T-cell (primary cell): Measurements from ENCODE around the gene OGDH. TPM values are rescaled to one million over a fixed set of nuclear protein-coding genes. Genes with fewer than 3 reads are reported as not detected.
A peak's percentile ranks its signal among the peaks of the same experiment; 100 is the strongest.

Experiments
- ATAC-seq, 4 experiments: fragments of 200-7000 bp in 3 of 4; fragments of 150-1000 bp in 1 of 4; cut with Tn5 transposase; replicated peaks in 1 of 4; 1 replicate in 3 of 4; 2 replicates in 1 of 4; pipeline ENCODE4 v1.10.0; 2021; ENCODE audit warnings: moderate library complexity in 3 of 4, mild to moderate bottlenecking in 2 of 4, moderate number of reproducible peaks in 1 of 4
- CTCF ChIA-PET, 2 donors: fragments of 300-600 bp; sonication (Branson Sonifier 250); formaldehyde crosslinking; loops; one replicate each; lab custom pipeline; 2022; ENCODE audit warnings: antibody characterized with exemption in 2 of 2; lab: Charles Lee
- POLR2A ChIA-PET, 2 donors: fragments of 300-600 bp; sonication (Branson Sonifier 250); formaldehyde crosslinking; loops; one replicate each; lab custom pipeline; 2022; ENCODE audit warnings: antibody characterized with exemption in 2 of 2; lab: Charles Lee
- DNase-seq, 35 experiments: peaks; one replicate each; pipeline versions ENCODE4 v3.0.0 to v3.0.0-alpha.2; 2013 to 2023
- H3K27ac ChIP-seq: one replicate; pipeline ENCODE4 v1.5.1; 2013; ENCODE audit warnings: low read length
- H3K27me3 ChIP-seq, 2 experiments: replicated peaks in 1 of 2; 1 replicate in 1 of 2; 2 replicates in 1 of 2; pipeline versions ENCODE4 v1.6.1 to v1.7.0; 2013; ENCODE audit warnings: low read length in 1 of 2, mixed read lengths in 1 of 2; ENCODE audit not compliant: control insufficient read depth in 2 of 2, insufficient read depth in 2 of 2; ENCODE audit errors: extremely low read depth in 1 of 2
- H3K36me3 ChIP-seq, 2 donors: 1 replicate in 1 of 2; 2 replicates in 1 of 2; pipeline versions ENCODE4 v1.6.1 to v1.7.0; 2013; ENCODE audit warnings: low read length in 1 of 2; ENCODE audit not compliant: control insufficient read depth in 2 of 2, insufficient read depth in 1 of 2; ENCODE audit errors: extremely low read depth in 1 of 2
- H3K4me1 ChIP-seq, 2 experiments: 1 replicate in 1 of 2; 2 replicates in 1 of 2; pipeline versions ENCODE4 v1.6.1 to v1.7.0; 2013; ENCODE audit warnings: low read length in 2 of 2, mixed read lengths in 1 of 2; ENCODE audit not compliant: insufficient read depth in 2 of 2, control insufficient read depth in 1 of 2; ENCODE audit errors: extremely low read depth in 1 of 2
- H3K4me3 ChIP-seq, 2 donors: 1 replicate in 1 of 2; 2 replicates in 1 of 2; pipeline versions ENCODE4 v1.5.1 to v1.7.0; 2013; ENCODE audit warnings: mild to moderate bottlenecking in 2 of 2, low read length in 1 of 2, moderate library complexity in 1 of 2; ENCODE audit not compliant: control insufficient read depth in 1 of 2; ENCODE audit errors: extremely low read depth in 1 of 2
- H3K9me3 ChIP-seq: 2 replicates; pipeline ENCODE4 v1.7.0; 2013
- H3K27ac Mint-ChIP-seq, 2 donors: one replicate each; pipeline ENCODE4 v1.8.0; 2020 to 2021; ENCODE audit warnings: mild to moderate bottlenecking in 2 of 2, mixed read lengths in 2 of 2
- H3K27me3 Mint-ChIP-seq, 2 donors: one replicate each; pipeline ENCODE4 v1.8.0; 2021 to 2022; ENCODE audit warnings: mixed read lengths in 2 of 2
- H3K36me3 Mint-ChIP-seq: one replicate; pipeline ENCODE4 v1.8.0; 2021; ENCODE audit warnings: mixed read lengths
- H3K4me1 Mint-ChIP-seq, 3 donors: one replicate each; pipeline ENCODE4 v1.8.0; 2020 to 2022; ENCODE audit warnings: mixed read lengths in 3 of 3, mild to moderate bottlenecking in 1 of 3
- H3K4me3 Mint-ChIP-seq, 3 donors: one replicate each; pipeline ENCODE4 v1.8.0; 2020 to 2022; ENCODE audit warnings: mild to moderate bottlenecking in 3 of 3, mixed read lengths in 3 of 3, moderate library complexity in 3 of 3
- H3K9me3 Mint-ChIP-seq, 3 donors: one replicate each; pipeline ENCODE4 v1.8.0; 2020 to 2022; ENCODE audit warnings: mixed read lengths in 3 of 3
- WGBS: methylation state at CpG from one replicate; pipeline ENCODE4 v1.1.5; 2013; ENCODE audit warnings: missing lambda C conversion rate; ENCODE audit not compliant: insufficient coverage; 5-methylcytosine and 5-hydroxymethylcytosine counted together
- total RNA-seq, 35 experiments: library from RNA in 6 of 35; stranded (reverse) in 6 of 35; fragments of 120-200 nt in 1 of 35; gene quantifications; one replicate each; pipeline versions ENCODE4 v1.2.1 to v1.2.4 and lab custom pipeline; 2013 to 2026

OGDH gene
- total RNA-seq, 5 donors from 2014 or later (not counting 1 experiment from before 2014, with no cell fraction given) = 58.9 to 113 (median 108) TPM

- Histone ChIP-seq H3K27ac (no peak overlapping the region), H3K4me1 (peaks cover 2 to 6% of the 10 kb centered on the region in 2 experiments), H3K36me3 (no peaks in the 10 kb centered on the region), H3K27me3 (no peaks in the 10 kb centered on the region), H3K9me3 (no peaks in the 10 kb centered on the region), H3K4me3 (no peak overlapping the region)
- no peak overlapping the region for H3K4me3 Mint-ChIP-seq
- ATAC-seq = no peak
- DNase-seq = no peak
- no peaks in the 10 kb centered on the region for H3K9me3 Mint-ChIP-seq
- H3K36me3 Mint-ChIP-seq = no peaks in the 10 kb centered on the region
- CTCF ChIA-PET = interaction anchor here in 1 of 2 donors (0.7 kb wide), 1 partner anchor 269 kb away, joined by 6 read pairs; no protein-coding TSS in a partner anchor
- POLR2A ChIA-PET = interaction anchor here in 1 of 2 donors (0.5 kb wide), 1 partner anchor 117 kb away, joined by 4 read pairs; no protein-coding TSS in a partner anchor
- H3K27ac Mint-ChIP-seq = no peak overlapping the region
- H3K27me3 Mint-ChIP-seq = no peaks in the 10 kb centered on the region
- WGBS = 100% methylated on average over 1 of the region's 4 CpGs
- H3K4me1 Mint-ChIP-seq = peaks cover 10 to 20% (median 17%) of the 10 kb centered on the region in 3 donors
These were observed 131.8 kb downstream of the OGDH start for GRCh38 chr7:44738051-44738723.

GRCh38 chr7:44738876-44739665, 132.6 kb downstream of the OGDH start:
- peaks cover 16 to 27% (median 17%) of the 10 kb centered on the region in 3 donors for H3K4me1 Mint-ChIP-seq
- H3K9me3 ChIP-seq = no peaks in the 10 kb centered on the region
- H3K9me3 Mint-ChIP-seq = no peaks in the 10 kb centered on the region
- H3K4me3 Mint-ChIP-seq = no peak overlapping the region
- H3K27me3 Mint-ChIP-seq = no peaks in the 10 kb centered on the region
- no peaks in the 10 kb centered on the region for H3K36me3 Mint-ChIP-seq
- no peak overlapping the region for H3K27ac ChIP-seq
- ATAC-seq (no peak), DNase-seq (no peak)
- peaks cover 2 to 6% of the 10 kb centered on the region in 2 experiments for H3K4me1 ChIP-seq
- H3K4me3 ChIP-seq = no peak overlapping the region
- no peaks in the 10 kb centered on the region for H3K27me3 ChIP-seq
- H3K27ac Mint-ChIP-seq = no peak overlapping the region
- CTCF ChIA-PET = interaction anchor here in 1 of 2 donors (0.7 kb wide), 2 partner anchors 268 to 370 kb away, joined by 3 to 6 read pairs; no protein-coding TSS in a partner anchor
- H3K36me3 ChIP-seq = no peaks in the 10 kb centered on the region
- 97% methylated on average over 8 of the region's 23 CpGs for WGBS
- POLR2A ChIA-PET = no interaction called here

GRCh38 chr7:44740055-44740454, 133.6 kb downstream of the OGDH start:
- no peaks in the 10 kb centered on the region for H3K36me3 Mint-ChIP-seq
- POLR2A ChIA-PET = no interaction called here
- no peak overlapping the region for H3K4me3 ChIP-seq
- no peaks in the 10 kb centered on the region for H3K9me3 ChIP-seq
- ATAC-seq (no peak), DNase-seq (no peak)
- no peaks in the 10 kb centered on the region for H3K9me3 Mint-ChIP-seq
- H3K4me1 ChIP-seq = peaks cover 2 to 6% of the 10 kb centered on the region in 2 experiments
- CTCF ChIA-PET = interaction anchor here in 1 of 2 donors (0.7 kb wide), 1 partner anchor 371 kb away, joined by 3 read pairs; no protein-coding TSS in a partner anchor
- H3K27me3 Mint-ChIP-seq = no peaks in the 10 kb centered on the region
- H3K27ac Mint-ChIP-seq = no peak overlapping the region
- no peak overlapping the region for H3K27ac ChIP-seq
- no peak overlapping the region for H3K4me3 Mint-ChIP-seq
- peaks cover 14 to 22% (median 15%) of the 10 kb centered on the region in 3 donors for H3K4me1 Mint-ChIP-seq
- 100% methylated on average over 2 of the region's 2 CpGs for WGBS
- no peaks in the 10 kb centered on the region for H3K36me3 ChIP-seq
- no peaks in the 10 kb centered on the region for H3K27me3 ChIP-seq

GRCh38 chr7:44743750-44744149, 137.3 kb downstream of the OGDH start:
- POLR2A ChIA-PET = interaction anchor here in 1 of 2 donors (0.5 to 0.6 kb wide), 2 partner anchors 74 to 116 kb away, joined by 5 read pairs; no protein-coding TSS in a partner anchor
- Histone ChIP-seq H3K4me1 (peaks cover 6 to 8% of the 10 kb centered on the region in 2 experiments), H3K27me3 (no peaks in the 10 kb centered on the region), H3K36me3 (no peaks in the 10 kb centered on the region), H3K27ac (no peak overlapping the region), H3K9me3 (no peaks in the 10 kb centered on the region), H3K4me3 (no peak overlapping the region)
- Mint-ChIP-seq H3K36me3 (no peaks in the 10 kb centered on the region), H3K4me3 (no peak overlapping the region), H3K27me3 (no peaks in the 10 kb centered on the region), H3K4me1 (peaks cover 13 to 24% (median 15%) of the 10 kb centered on the region in 3 donors), H3K9me3 (no peaks in the 10 kb centered on the region), H3K27ac (no peak overlapping the region)
- 100% methylated on average over 1 of the region's 1 CpG for WGBS
- ATAC-seq (no peak), DNase-seq (no peak)
- CTCF ChIA-PET = no interaction called here

GRCh38 chr7:44748045-44748947, 141.9 kb downstream of the OGDH start, which contains the start of gene ZMIZ2:
Gene ZMIZ2, plus strand, starts transcription at chr7:44748847. Its CDS starts 7,403 bp downstream, at chr7:44756250.
- Mint-ChIP-seq H3K4me1 (peaks cover 38 to 54% (median 43%) of the 10 kb centered on the region in 3 donors), H3K27me3 (no peaks in the 10 kb centered on the region), H3K4me3 (peak within 1 kb of the TSS; percentile 75 to 85 (median 83)), H3K36me3 (no peaks in the 10 kb centered on the region), H3K27ac (peak within 1 kb of the TSS; percentile 90 to 97), H3K9me3 (no peaks in the 10 kb centered on the region)
- Histone ChIP-seq H3K36me3 (peaks cover 0 to 6% of the 10 kb centered on the region in 2 donors), H3K4me1 (peaks cover 27 to 28% of the 10 kb centered on the region in 2 experiments), H3K27me3 (no peaks in the 10 kb centered on the region), H3K9me3 (no peaks in the 10 kb centered on the region), H3K4me3 (peak within 1 kb of the TSS; percentile 77 to 80), H3K27ac (peak within 1 kb of the TSS; percentile 85)
- 2% methylated on average over 70 of the region's 92 CpGs for WGBS
- ChIA-PET POLR2A (interaction anchor here in 1 of 2 donors (0.6 to 0.7 kb wide), 2 partner anchors 100 to 108 kb away, joined by 3 to 11 read pairs; partner anchors contain the start of gene H2AZ2), CTCF (no interaction called here)
- peak; percentile 81 to 97 (median 88) for DNase-seq
- ATAC-seq = peak; percentile 82 to 94 (median 88)
